Neural progenitor cell (in vitro differentiated cells): Measurements from ENCODE around the gene SCG2. TPM values are rescaled to one million over a fixed set of nuclear protein-coding genes. Genes with fewer than 3 reads are reported as not detected.

Experiments
- DNase-seq: peaks from one replicate; pipeline ENCODE4 v3.0.0-alpha.2; 2016; ENCODE audit warnings: low spot score
- H2AFZ ChIP-seq: fragments of 200-600 bp; sonication (generic); replicated peaks from 2 replicates; pipeline ENCODE4 v1.6.1; 2016; ENCODE audit warnings: antibody characterized with exemption
- H3F3A ChIP-seq: fragments of 200-600 bp; sonication (generic); 2 replicates; pipeline ENCODE4 v1.6.1; 2016; ENCODE audit warnings: antibody characterized with exemption, low read depth
- H3K27ac ChIP-seq: fragments of 200-600 bp; sonication (generic); 2 replicates; pipeline ENCODE4 v1.5.1; 2016; ENCODE audit warnings: mild to moderate bottlenecking
- H3K27me3 ChIP-seq: fragments of 200-600 bp; sonication (generic); 2 replicates; pipeline ENCODE4 v1.6.1; 2016; ENCODE audit warnings: mild to moderate bottlenecking, moderate library complexity
- H3K36me3 ChIP-seq: fragments of 200-600 bp; sonication (generic); 2 replicates; pipeline ENCODE4 v1.5.1; 2016
- H3K4me1 ChIP-seq: fragments of 200-600 bp; sonication (generic); 2 replicates; pipeline ENCODE4 v1.6.1; 2016; ENCODE audit warnings: mixed run types
- H3K4me2 ChIP-seq: fragments of 200-600 bp; sonication (generic); 2 replicates; pipeline ENCODE4 v1.6.1; 2016
- H3K4me3 ChIP-seq: fragments of 200-600 bp; sonication (generic); 2 replicates; pipeline ENCODE4 v1.5.1; 2016
- H3K79me2 ChIP-seq: fragments of 200-600 bp; sonication (generic); 2 replicates; pipeline ENCODE4 v1.6.1; 2016; ENCODE audit warnings: low read depth
- H3K9ac ChIP-seq: fragments of 200-600 bp; sonication (generic); 2 replicates; pipeline ENCODE4 v1.6.1; 2016
- H3K9me3 ChIP-seq: fragments of 200-600 bp; sonication (generic); 2 replicates; pipeline ENCODE4 v1.5.1; 2016; ENCODE audit warnings: low read depth
- H4K20me1 ChIP-seq: fragments of 200-600 bp; sonication (generic); 2 replicates; pipeline ENCODE4 v1.6.1; 2016; ENCODE audit warnings: low read depth
- H3K27ac Mint-ChIP-seq: 3 replicates; pipeline ENCODE4 v1.8.0; 2021; ENCODE audit warnings: mixed read lengths
- H3K27me3 Mint-ChIP-seq: 2 replicates; pipeline ENCODE4 v1.8.0; 2022; ENCODE audit warnings: low read depth, mild to moderate bottlenecking, inconsistent platforms, moderate library complexity, mixed read lengths; ENCODE audit not compliant: insufficient read depth
- H3K36me3 Mint-ChIP-seq: 3 replicates; pipeline ENCODE4 v1.8.0; 2021; ENCODE audit warnings: mixed read lengths
- H3K4me1 Mint-ChIP-seq: 3 replicates; pipeline ENCODE4 v1.8.0; 2021; ENCODE audit warnings: mixed read lengths
- H3K4me3 Mint-ChIP-seq: 3 replicates; pipeline ENCODE4 v1.8.0; 2021; ENCODE audit warnings: mild to moderate bottlenecking, moderate library complexity, mixed read lengths
- H3K9me3 Mint-ChIP-seq: 3 replicates; pipeline ENCODE4 v1.8.0; 2020; ENCODE audit warnings: mixed read lengths
- EZH2 ChIP-seq: fragments of 200-600 bp; sonication (generic); IDR thresholded peaks from 2 replicates; pipeline ENCODE4 v1.6.1; 2017; ENCODE audit warnings: antibody characterized with exemption, mild to moderate bottlenecking, moderate library complexity
- EZH2phosphoT487 ChIP-seq: fragments of 200-600 bp; sonication (generic); IDR thresholded peaks from 2 replicates; pipeline ENCODE4 v1.6.1; 2017; ENCODE audit warnings: antibody characterized with exemption
- total RNA-seq: library from RNA; depleted of rRNA; stranded (reverse); fragments of >200 nt; gene quantifications from 2 replicates; pipeline ENCODE4 v1.2.3, GENCODE V29; 2015; ENCODE audit warnings: low replicate concordance
- TF ChIP-seq, protein P1 (sequence below): fragments of 200-600 bp; sonication (generic); IDR thresholded peaks from 2 replicates; pipeline ENCODE4 v1.5.1; 2017; ENCODE audit warnings: antibody characterized with exemption, mild to moderate bottlenecking

SCG2 gene
- total RNA-seq, 1 donor from 2014 or later = 0.04 TPM

DNA sequence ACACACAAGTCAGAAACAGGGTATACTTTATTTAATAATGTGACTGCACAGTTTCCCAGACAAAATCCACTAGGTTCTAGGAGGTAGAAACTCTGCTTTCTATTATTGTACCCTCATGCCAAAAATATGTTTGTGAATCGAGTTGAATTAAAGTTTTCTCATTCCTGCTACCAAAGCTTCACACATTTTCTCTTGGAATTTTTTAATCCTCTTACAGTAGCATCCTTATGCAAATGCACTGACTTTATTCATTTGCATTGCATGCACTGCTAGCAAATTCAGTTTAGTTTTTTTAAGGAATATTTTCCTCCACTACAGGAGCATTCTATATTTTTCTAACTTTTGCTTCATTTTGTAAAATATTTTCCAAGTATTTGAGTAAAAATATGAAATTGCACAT is 4.8 kb upstream of the SCG2 start:
- Mint-ChIP-seq H3K4me3 (no peak overlapping the region), H3K27me3 (no peaks in the 10 kb centered on the region), H3K9me3 (no peaks in the 10 kb centered on the region), H3K4me1 (peaks cover 8% of the 10 kb centered on the region), H3K27ac (no peak overlapping the region), H3K36me3 (no peaks in the 10 kb centered on the region)
- H2AFZ ChIP-seq = no peak overlapping the region
- no peaks in the 10 kb centered on the region for H3K79me2 ChIP-seq
- DNase-seq = no peak
- no peaks in the 10 kb centered on the region for H3K4me1 ChIP-seq
- no peak overlapping the region for H3K4me2 ChIP-seq
- no peak for TF ChIP-seq EZH2
- no peaks in the 10 kb centered on the region for H3K36me3 ChIP-seq
- peaks cover 43% of the 10 kb centered on the region for H3K27me3 ChIP-seq
- no peak overlapping the region for H3K27ac ChIP-seq
- H3K9me3 ChIP-seq = no peaks in the 10 kb centered on the region
- no peaks in the 10 kb centered on the region for H3F3A ChIP-seq
- H4K20me1 ChIP-seq = no peaks in the 10 kb centered on the region
- H3K4me3 ChIP-seq = no peak overlapping the region
- no peak overlapping the region for H3K9ac ChIP-seq

- H3K36me3 Mint-ChIP-seq = no peaks in the 10 kb centered on the region
- H3K27ac Mint-ChIP-seq = no peak overlapping the region
- no peak overlapping the region for H3K27ac ChIP-seq
- no peaks in the 10 kb centered on the region for H3K27me3 Mint-ChIP-seq
- H3K27me3 ChIP-seq = peaks cover 30% of the 10 kb centered on the region
- H3F3A ChIP-seq = no peaks in the 10 kb centered on the region
- no peaks in the 10 kb centered on the region for H3K4me1 ChIP-seq
- H3K36me3 ChIP-seq = no peaks in the 10 kb centered on the region
- H3K9ac ChIP-seq = no peak overlapping the region
- no peak overlapping the region for H3K4me3 ChIP-seq
- H2AFZ ChIP-seq = no peak overlapping the region
- H3K4me1 Mint-ChIP-seq = peaks cover 10% of the 10 kb centered on the region
- TF ChIP-seq EZH2phosphoT487 = no peak
- TF ChIP-seq, protein P1, sequence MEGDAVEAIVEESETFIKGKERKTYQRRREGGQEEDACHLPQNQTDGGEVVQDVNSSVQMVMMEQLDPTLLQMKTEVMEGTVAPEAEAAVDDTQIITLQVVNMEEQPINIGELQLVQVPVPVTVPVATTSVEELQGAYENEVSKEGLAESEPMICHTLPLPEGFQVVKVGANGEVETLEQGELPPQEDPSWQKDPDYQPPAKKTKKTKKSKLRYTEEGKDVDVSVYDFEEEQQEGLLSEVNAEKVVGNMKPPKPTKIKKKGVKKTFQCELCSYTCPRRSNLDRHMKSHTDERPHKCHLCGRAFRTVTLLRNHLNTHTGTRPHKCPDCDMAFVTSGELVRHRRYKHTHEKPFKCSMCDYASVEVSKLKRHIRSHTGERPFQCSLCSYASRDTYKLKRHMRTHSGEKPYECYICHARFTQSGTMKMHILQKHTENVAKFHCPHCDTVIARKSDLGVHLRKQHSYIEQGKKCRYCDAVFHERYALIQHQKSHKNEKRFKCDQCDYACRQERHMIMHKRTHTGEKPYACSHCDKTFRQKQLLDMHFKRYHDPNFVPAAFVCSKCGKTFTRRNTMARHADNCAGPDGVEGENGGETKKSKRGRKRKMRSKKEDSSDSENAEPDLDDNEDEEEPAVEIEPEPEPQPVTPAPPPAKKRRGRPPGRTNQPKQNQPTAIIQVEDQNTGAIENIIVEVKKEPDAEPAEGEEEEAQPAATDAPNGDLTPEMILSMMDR = no peak
- TF ChIP-seq EZH2 = no peak
- H4K20me1 ChIP-seq = no peaks in the 10 kb centered on the region
- H3K4me2 ChIP-seq = no peak overlapping the region
- no peak for DNase-seq
- H3K79me2 ChIP-seq = no peaks in the 10 kb centered on the region
- H3K9me3 ChIP-seq = no peaks in the 10 kb centered on the region
- no peak overlapping the region for H3K4me3 Mint-ChIP-seq
- H3K9me3 Mint-ChIP-seq = no peaks in the 10 kb centered on the region
Measured at GRCh38 chr2:223604231-223604630, 2.1 kb upstream of the SCG2 start.

- TF ChIP-seq, protein P1 = no peak
- no peak overlapping the region for H3K27ac Mint-ChIP-seq
- Histone ChIP-seq H3K9ac (no peak overlapping the region), H3K79me2 (no peaks in the 10 kb centered on the region), H3K27ac (no peak overlapping the region), H3K4me3 (no peak overlapping the region), H3K27me3 (peaks cover 30% of the 10 kb centered on the region), H3K9me3 (no peaks in the 10 kb centered on the region), H2AFZ (no peak overlapping the region), H3K36me3 (no peaks in the 10 kb centered on the region), H3K4me1 (no peaks in the 10 kb centered on the region), H3K4me2 (no peak overlapping the region), H3F3A (no peaks in the 10 kb centered on the region), H4K20me1 (no peaks in the 10 kb centered on the region)
- H3K36me3 Mint-ChIP-seq = no peaks in the 10 kb centered on the region
- H3K4me1 Mint-ChIP-seq = peaks cover 10% of the 10 kb centered on the region
- no peaks in the 10 kb centered on the region for H3K9me3 Mint-ChIP-seq
- no peak for DNase-seq
- H3K27me3 Mint-ChIP-seq = no peaks in the 10 kb centered on the region
- H3K4me3 Mint-ChIP-seq = no peak overlapping the region
Measured at GRCh38 chr2:223602972-223603371, 811 bp upstream of the SCG2 start.

GRCh38 chr2:223601018-223601417 is 1.1 kb downstream of the SCG2 start:
- Histone ChIP-seq H4K20me1 (no peaks in the 10 kb centered on the region), H3K36me3 (no peaks in the 10 kb centered on the region), H3K4me2 (no peak overlapping the region), H3K27ac (no peak overlapping the region), H3K9me3 (no peaks in the 10 kb centered on the region), H3K79me2 (no peaks in the 10 kb centered on the region), H3K9ac (no peak overlapping the region), H3F3A (no peaks in the 10 kb centered on the region), H3K4me1 (no peaks in the 10 kb centered on the region), H3K27me3 (peaks cover 30% of the 10 kb centered on the region), H2AFZ (no peak overlapping the region), H3K4me3 (no peak overlapping the region)
- Mint-ChIP-seq H3K27ac (no peak overlapping the region), H3K27me3 (no peaks in the 10 kb centered on the region), H3K4me3 (no peak overlapping the region), H3K4me1 (peaks cover 8% of the 10 kb centered on the region), H3K9me3 (no peaks in the 10 kb centered on the region), H3K36me3 (peaks cover 4% of the 10 kb centered on the region)
- no peak for DNase-seq
- TF ChIP-seq EZH2phosphoT487 (no peak), EZH2 (no peak)
